ENCODE results near the gene ICE2. TPM values are rescaled to one million over a fixed set of nuclear protein-coding genes. Genes with fewer than 3 reads are reported as not detected.
A peak's percentile ranks its signal among the peaks of the same experiment; 100 is the strongest.

The ICE2 gene
- total RNA-seq, 4 donors from 2014 or later = 22.2 to 36.4 (median 26.2) TPM

DNA sequence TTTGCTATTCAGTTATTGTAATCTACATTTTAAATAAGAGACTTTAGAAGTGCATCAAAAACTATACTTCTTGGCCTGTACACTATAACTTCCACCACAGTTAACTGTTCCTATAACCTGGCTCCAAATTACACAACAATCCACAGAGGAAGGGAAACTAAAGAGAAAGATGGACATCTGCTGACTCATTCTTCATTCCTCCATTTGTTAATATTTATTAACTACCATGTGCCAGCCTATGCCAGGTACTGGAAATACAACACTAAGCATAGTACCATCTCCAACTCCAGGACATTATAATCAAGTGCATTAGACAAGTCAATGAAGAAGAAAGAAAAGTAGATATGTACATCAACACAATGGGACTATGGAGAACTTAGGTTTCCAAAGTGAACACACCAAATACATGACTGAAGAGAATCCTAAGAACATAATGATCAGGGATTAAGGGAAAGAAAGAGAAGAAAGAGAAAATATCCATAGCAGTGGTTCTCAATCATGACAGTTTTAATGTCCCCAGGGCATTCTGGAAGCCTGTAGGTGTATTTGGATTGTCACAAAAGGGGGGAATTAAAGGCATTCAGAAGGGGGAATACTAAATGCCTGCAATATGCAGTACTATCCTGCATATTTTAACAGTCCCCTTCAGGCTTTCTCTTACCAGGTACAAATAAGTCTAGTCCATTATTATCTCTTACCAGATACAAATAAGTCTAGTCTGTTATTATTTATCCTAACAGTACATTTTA lies 8.9 kb downstream of the ICE2 start:
- DNase-seq (ENCODE audit: low spot score) = no peak
- peak; percentile 76 for ATAC-seq (ENCODE audit: low FRiP score)
- TF ChIP-seq, protein P1, sequence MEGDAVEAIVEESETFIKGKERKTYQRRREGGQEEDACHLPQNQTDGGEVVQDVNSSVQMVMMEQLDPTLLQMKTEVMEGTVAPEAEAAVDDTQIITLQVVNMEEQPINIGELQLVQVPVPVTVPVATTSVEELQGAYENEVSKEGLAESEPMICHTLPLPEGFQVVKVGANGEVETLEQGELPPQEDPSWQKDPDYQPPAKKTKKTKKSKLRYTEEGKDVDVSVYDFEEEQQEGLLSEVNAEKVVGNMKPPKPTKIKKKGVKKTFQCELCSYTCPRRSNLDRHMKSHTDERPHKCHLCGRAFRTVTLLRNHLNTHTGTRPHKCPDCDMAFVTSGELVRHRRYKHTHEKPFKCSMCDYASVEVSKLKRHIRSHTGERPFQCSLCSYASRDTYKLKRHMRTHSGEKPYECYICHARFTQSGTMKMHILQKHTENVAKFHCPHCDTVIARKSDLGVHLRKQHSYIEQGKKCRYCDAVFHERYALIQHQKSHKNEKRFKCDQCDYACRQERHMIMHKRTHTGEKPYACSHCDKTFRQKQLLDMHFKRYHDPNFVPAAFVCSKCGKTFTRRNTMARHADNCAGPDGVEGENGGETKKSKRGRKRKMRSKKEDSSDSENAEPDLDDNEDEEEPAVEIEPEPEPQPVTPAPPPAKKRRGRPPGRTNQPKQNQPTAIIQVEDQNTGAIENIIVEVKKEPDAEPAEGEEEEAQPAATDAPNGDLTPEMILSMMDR (IDR thresholded peaks at IDR 0.05) = no peak

DNA sequence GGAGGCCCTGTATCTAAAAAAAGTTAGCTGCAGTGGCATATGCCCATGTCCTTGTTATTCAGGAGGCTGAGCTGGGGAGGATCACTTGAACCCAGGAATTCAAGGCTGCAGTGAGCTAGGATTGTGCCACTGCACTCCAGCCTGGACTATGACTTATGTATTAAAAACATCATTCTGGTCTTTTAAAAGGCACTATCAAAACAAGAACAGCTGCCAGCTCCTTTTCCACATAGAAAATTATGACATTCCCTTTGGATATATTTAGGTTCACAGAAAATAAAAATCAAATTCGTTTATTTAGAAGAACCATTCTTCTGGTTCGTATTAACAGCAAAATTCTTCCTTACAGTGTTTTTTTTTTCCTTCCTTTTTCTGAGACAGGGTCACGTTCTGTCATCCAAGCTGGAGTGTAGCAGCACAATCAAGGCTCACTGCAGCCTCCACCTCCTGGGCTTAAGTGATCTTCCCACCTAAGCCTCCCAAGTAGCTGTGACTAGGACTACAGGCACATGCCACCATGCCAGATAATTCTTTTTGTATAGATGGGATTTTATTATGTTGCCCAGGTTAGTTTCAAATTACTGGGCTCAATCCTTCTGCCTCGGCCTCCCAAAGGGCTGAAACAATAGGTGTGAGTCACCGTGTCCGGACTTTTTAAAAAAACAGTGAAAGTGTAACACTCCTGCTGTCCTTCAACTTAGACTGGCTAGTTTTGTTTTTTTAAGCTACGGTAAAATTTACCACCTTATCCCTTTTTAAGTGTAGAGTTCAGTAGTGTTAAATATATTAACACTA lies 13.9 kb downstream of the ICE2 start:
- ATAC-seq (ENCODE audit: low FRiP score) = no peak
- TF ChIP-seq, protein P1 (IDR thresholded peaks at IDR 0.05) = no peak
- no peak for DNase-seq (ENCODE audit: low spot score)

DNA sequence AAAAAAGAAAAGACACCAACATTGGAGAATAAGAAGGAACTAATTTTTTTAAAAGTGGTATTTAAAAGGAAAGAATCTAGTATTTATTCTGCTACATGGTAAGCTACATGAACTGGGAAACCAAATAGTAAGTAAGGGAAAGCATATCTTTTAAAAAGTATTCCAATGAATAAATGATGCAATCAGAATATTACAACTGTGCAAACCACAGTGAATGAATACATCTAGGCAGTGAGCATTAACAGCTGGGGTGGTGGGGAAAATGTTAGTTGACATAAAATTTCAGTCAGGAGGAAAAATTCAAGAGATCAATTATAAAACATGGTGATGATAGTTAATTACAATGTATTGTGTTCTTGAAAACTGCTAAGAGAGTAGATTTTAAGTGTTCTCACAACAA lies 16.9 kb downstream of the ICE2 start:
- DNase-seq (ENCODE audit: low spot score) (no peak), ATAC-seq (ENCODE audit: low FRiP score) (no peak)
- TF ChIP-seq, protein P1 (IDR thresholded peaks at IDR 0.05) = no peak

DNA sequence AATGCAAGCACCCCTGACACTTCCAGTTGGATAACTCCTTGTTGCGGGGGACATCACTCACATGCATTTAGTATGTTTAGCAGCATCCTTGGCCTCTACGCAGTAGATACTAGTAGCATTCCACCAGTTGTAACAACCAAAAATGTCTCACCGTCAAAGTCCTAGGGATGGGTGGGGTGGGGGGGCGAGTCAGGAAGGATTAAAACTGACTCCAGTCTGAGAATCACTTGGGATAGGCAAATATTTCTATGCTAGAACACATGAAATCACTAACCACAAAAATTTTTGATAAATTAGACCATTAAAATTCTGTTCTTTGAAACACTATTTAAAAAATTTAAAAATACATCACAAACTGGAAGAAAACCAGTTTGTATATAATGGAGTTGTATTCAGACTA lies 18.0 kb downstream of the ICE2 start:
- ATAC-seq (ENCODE audit: low FRiP score) (no peak), DNase-seq (ENCODE audit: low spot score) (no peak)
- TF ChIP-seq, protein P1 (IDR thresholded peaks at IDR 0.05) = no peak

GRCh38 chr15:60458721-60459120 lies 20.2 kb downstream of the ICE2 start:
- no peak for DNase-seq (ENCODE audit: low spot score)
- TF ChIP-seq, protein P1 (IDR thresholded peaks at IDR 0.05) = no peak
- no peak for ATAC-seq (ENCODE audit: low FRiP score)

GRCh38 chr15:60457985-60458384 lies 21.0 kb downstream of the ICE2 start:
- ATAC-seq (ENCODE audit: low FRiP score) (no peak), DNase-seq (ENCODE audit: low spot score) (no peak)
- TF ChIP-seq, protein P1 (IDR thresholded peaks at IDR 0.05) = no peak
